Testis (tissue), 2 donors: ENCODE data around the gene VIT.

ENCODE experiments used
- POLR2A ChIP-seq: fragments of 450-650 bp; IDR thresholded peaks from one replicate; pipeline ENCODE4 v1.6.1; 2017; ENCODE audit warnings: antibody characterized with exemption, mild to moderate bottlenecking, moderate library complexity
- TF ChIP-seq, protein P1 (sequence below), 3 experiments: fragments of 450-650 bp in 2 of 3; fragments of 200-600 bp in 1 of 3; sonication (generic) in 1 of 3; IDR thresholded peaks; one replicate each; pipeline ENCODE4 v1.5.1; 2016 to 2019; ENCODE audit warnings: antibody characterized with exemption in 3 of 3, mild to moderate bottlenecking in 2 of 3, moderate library complexity in 1 of 3

DNA sequence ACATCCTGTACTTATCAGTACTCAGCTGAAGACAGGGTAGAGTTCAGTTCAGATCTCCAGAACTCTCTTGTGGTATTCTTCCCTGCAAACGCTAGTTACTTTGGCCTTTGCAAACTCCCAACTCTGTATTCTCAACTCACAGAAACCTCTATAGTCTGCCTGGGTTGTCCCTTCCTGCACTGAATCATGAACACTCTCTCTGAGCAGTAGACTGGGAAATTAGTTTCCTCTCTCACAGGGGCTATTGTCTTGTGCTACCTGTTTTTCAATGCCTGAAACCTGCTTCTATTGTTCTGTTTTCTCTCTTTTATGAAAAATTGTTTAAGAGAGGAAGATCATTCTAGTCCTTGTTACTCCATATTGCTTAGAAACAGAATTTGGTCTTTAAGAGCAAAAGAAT is 134.7 kb downstream of the VIT start:
- TF ChIP-seq, protein P1, sequence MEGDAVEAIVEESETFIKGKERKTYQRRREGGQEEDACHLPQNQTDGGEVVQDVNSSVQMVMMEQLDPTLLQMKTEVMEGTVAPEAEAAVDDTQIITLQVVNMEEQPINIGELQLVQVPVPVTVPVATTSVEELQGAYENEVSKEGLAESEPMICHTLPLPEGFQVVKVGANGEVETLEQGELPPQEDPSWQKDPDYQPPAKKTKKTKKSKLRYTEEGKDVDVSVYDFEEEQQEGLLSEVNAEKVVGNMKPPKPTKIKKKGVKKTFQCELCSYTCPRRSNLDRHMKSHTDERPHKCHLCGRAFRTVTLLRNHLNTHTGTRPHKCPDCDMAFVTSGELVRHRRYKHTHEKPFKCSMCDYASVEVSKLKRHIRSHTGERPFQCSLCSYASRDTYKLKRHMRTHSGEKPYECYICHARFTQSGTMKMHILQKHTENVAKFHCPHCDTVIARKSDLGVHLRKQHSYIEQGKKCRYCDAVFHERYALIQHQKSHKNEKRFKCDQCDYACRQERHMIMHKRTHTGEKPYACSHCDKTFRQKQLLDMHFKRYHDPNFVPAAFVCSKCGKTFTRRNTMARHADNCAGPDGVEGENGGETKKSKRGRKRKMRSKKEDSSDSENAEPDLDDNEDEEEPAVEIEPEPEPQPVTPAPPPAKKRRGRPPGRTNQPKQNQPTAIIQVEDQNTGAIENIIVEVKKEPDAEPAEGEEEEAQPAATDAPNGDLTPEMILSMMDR (IDR thresholded peaks at IDR 0.05): no peak
- TF ChIP-seq POLR2A: no peak
